Lung (tissue), 12 donors: ENCODE results near the gene TESMIN. TPM values are rescaled to one million over a fixed set of nuclear protein-coding genes. Genes with fewer than 3 reads are reported as not detected.

Source experiments
- ATAC-seq: fragments of 200-7000 bp; cut with Tn5 transposase; one replicate; pipeline ENCODE4 v1.9.1; 2020; ENCODE audit warnings: moderate number of reproducible peaks; ENCODE audit not compliant: insufficient read depth, low FRiP score
- DNase-seq, 3 donors: peaks; one replicate each; pipeline ENCODE4 v3.0.0-alpha.2; 2013 to 2017
- H3K27ac ChIP-seq, 2 donors: one replicate each; pipeline ENCODE4 v1.5.1; 2013; ENCODE audit warnings: mild to moderate bottlenecking in 2 of 2, moderate library complexity in 2 of 2, control low read depth in 1 of 2, inconsistent platforms in 1 of 2, low read depth in 1 of 2, low read length in 1 of 2
- H3K27me3 ChIP-seq, 3 donors: one replicate each; pipeline ENCODE4 v1.5.1; 2013; ENCODE audit warnings: low read length in 2 of 3; ENCODE audit not compliant: control insufficient read depth in 3 of 3, insufficient read depth in 3 of 3
- H3K36me3 ChIP-seq, 4 donors: one replicate each; pipeline ENCODE4 v1.5.1; 2013; ENCODE audit warnings: low read length in 4 of 4, mild to moderate bottlenecking in 1 of 4, moderate library complexity in 1 of 4; ENCODE audit not compliant: control insufficient read depth in 4 of 4, insufficient read depth in 4 of 4
- H3K4me1 ChIP-seq, 5 donors: one replicate each; pipeline ENCODE4 v1.5.1; 2013; ENCODE audit warnings: low read length in 5 of 5, mild to moderate bottlenecking in 2 of 5, moderate library complexity in 1 of 5; ENCODE audit not compliant: control insufficient read depth in 5 of 5, insufficient read depth in 5 of 5
- H3K4me3 ChIP-seq: one replicate; pipeline ENCODE4 v1.5.1; 2013; ENCODE audit warnings: mild to moderate bottlenecking, control low read depth, moderate library complexity
- H3K9ac ChIP-seq, 2 donors: one replicate each; pipeline ENCODE4 v1.5.1; 2013; ENCODE audit warnings: low read length in 2 of 2, control low read depth in 1 of 2; ENCODE audit not compliant: insufficient read depth in 1 of 2
- H3K9me3 ChIP-seq, 4 donors: one replicate each; pipeline ENCODE4 v1.5.1; 2013; ENCODE audit warnings: low read length in 3 of 4, mild to moderate bottlenecking in 1 of 4, moderate library complexity in 1 of 4; ENCODE audit not compliant: control insufficient read depth in 4 of 4, insufficient read depth in 3 of 4
- WGBS, 2 donors: extraction: QIAGEN DNeasy Blood & Tissue Kit; methylation state at CpG; one replicate each; pipeline ENCODE4 v1.1.7; 2013; 5-methylcytosine and 5-hydroxymethylcytosine counted together
- polyA plus RNA-seq, 2 donors: library from polyadenylated mRNA; stranded (reverse); fragments of 200-250 nt; gene quantifications; one replicate each; pipeline ENCODE4 v1.2.1, GENCODE V29; 2013
- total RNA-seq, 2 donors: library from RNA; depleted of rRNA in 1 of 2; stranded (reverse); fragments of >200 nt in 1 of 2; gene quantifications; one replicate each; pipeline ENCODE4 v1.2.1, GENCODE V29; 2014 to 2021
- TF ChIP-seq, protein P1 (sequence below): IDR thresholded peaks from 2 replicates; pipeline ENCODE4 v1.5.1; 2012; ENCODE audit warnings: mild to moderate bottlenecking; ENCODE audit errors: control extremely low read depth, extremely low read depth
- donor health status: control.
- donor health status: control.
- donor health status: Bipolar disorder and iron deficiency.
- donor health status: healthy.
- donor health status: DM: yes; HTN: yes; CAD: no.

Gene TESMIN
- total and polyA plus RNA-seq, 4 donors, result 0.55 to 6.7 (median 1.8) TPM

DNA sequence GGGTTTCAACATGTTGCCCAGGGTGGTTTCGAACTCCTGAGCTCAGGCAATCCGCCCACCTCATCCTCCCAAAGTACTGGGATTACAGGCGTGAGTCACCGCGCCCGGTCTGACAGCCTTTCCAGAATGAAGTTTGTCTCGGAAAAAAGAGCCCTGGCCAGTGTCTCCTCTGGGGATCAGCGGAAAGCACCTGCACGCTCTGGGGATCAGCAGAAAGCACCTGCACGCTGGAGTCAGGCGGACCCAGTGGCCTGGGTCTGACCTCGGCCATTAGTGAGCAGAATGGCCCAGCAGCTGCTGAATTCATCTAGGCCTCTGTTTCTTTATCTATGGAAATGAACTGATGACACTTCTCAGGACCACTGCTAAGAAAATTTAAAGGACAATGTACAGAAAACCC lies 10.5 kb upstream of the TESMIN start:
- WGBS, 2 donors, result 84 to 88% methylated on average over 12 of the region's 12 CpGs
- ATAC-seq, result no peak

DNA sequence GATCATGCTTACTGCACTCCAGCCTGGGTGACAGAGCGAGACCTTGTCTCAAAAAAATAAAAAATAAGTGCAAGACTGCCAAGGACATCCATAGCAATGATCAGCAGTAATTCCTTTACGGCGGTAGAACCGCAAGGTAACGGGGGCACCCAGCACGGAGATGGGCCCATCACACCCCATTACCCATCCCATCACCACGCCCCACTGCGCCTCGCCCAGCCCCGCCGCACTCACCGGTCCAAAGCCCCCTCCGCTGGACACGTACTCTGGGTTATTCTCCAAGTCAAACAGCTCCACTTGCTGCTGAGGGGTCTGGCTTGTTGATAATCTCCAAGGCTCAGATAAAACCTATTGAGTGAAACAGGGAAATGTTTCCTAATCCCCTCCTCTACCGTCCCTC lies 8.7 kb upstream of the TESMIN start:
- DNase-seq, result no peak
- ATAC-seq, result no peak
- H3K36me3 ChIP-seq, result peaks cover 11 to 47% (median 25%) of the 10 kb centered on the region in 4 donors
- H3K4me1 ChIP-seq, result no peaks in the 10 kb centered on the region
- H3K27ac ChIP-seq, result no peak overlapping the region
- H3K27me3 ChIP-seq, result no peaks in the 10 kb centered on the region
- no peak overlapping the region for H3K9ac ChIP-seq
- 94 to 96% methylated on average over 15 of the region's 15 CpGs for WGBS, 2 donors
- TF ChIP-seq, protein P1, sequence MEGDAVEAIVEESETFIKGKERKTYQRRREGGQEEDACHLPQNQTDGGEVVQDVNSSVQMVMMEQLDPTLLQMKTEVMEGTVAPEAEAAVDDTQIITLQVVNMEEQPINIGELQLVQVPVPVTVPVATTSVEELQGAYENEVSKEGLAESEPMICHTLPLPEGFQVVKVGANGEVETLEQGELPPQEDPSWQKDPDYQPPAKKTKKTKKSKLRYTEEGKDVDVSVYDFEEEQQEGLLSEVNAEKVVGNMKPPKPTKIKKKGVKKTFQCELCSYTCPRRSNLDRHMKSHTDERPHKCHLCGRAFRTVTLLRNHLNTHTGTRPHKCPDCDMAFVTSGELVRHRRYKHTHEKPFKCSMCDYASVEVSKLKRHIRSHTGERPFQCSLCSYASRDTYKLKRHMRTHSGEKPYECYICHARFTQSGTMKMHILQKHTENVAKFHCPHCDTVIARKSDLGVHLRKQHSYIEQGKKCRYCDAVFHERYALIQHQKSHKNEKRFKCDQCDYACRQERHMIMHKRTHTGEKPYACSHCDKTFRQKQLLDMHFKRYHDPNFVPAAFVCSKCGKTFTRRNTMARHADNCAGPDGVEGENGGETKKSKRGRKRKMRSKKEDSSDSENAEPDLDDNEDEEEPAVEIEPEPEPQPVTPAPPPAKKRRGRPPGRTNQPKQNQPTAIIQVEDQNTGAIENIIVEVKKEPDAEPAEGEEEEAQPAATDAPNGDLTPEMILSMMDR, result no peak
- no peak overlapping the region for H3K4me3 ChIP-seq
- H3K9me3 ChIP-seq, result no peaks in the 10 kb centered on the region

More for the DNA sequence above, 10.5 kb upstream of the TESMIN start:
- Histone ChIP-seq H3K4me3 (no peak overlapping the region), H3K4me1 (no peaks in the 10 kb centered on the region), H3K36me3 (peaks cover 5 to 46% (median 23%) of the 10 kb centered on the region in 4 donors), H3K27me3 (no peaks in the 10 kb centered on the region), H3K27ac (no peak overlapping the region), H3K9me3 (no peaks in the 10 kb centered on the region), H3K9ac (no peak overlapping the region)
- TF ChIP-seq, protein P1, result no peak
- no peak for DNase-seq

- H3K27me3 ChIP-seq, result no peaks in the 10 kb centered on the region
- WGBS, 2 donors, result 86 to 91% methylated on average over 8 of the region's 8 CpGs
- no peak overlapping the region for H3K4me3 ChIP-seq
- no peak overlapping the region for H3K27ac ChIP-seq
- H3K9ac ChIP-seq, result no peak overlapping the region
- no peaks in the 10 kb centered on the region for H3K9me3 ChIP-seq
- peaks cover 14 to 40% (median 25%) of the 10 kb centered on the region in 4 donors for H3K36me3 ChIP-seq
- no peaks in the 10 kb centered on the region for H3K4me1 ChIP-seq
- TF ChIP-seq, protein P1, result no peak
- no peak for ATAC-seq
- DNase-seq, result no peak
Observed at GRCh38 chr11:68757711-68758110, 6.4 kb upstream of the TESMIN start.

DNA sequence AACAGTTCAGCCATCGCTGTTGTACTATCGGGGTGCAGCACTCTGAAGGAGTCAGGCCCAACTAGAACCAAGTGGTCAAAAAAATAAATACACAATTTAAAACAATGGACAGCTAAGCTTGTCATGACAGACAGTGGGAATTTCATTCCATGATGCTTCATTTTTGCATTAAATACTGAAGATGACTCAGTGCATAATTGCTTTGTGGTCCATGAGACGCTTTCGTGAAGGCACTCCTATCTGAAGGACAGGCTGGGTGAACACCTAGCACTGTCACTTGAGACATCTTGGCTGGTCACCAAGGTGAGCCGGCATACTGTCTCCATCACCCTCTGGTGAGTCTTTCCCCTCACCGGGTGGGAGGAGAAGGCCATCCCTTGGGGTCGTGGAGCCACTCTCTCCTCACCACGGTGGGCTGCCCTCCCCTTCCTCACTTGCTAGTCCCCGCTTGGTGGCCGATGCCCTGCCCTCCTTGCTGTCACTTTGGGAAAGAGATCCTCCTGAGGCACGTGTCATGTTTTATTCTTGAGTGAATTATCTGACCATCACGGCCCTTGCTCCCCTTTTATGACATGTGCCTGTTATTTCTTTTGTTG lies 4.9 kb upstream of the TESMIN start:
- 93 to 95% methylated on average over 12 of the region's 12 CpGs for WGBS, 2 donors
- no peak for ATAC-seq
- DNase-seq, result no peak
- Histone ChIP-seq H3K4me3 (no peak overlapping the region), H3K27me3 (no peaks in the 10 kb centered on the region), H3K27ac (no peak overlapping the region), H3K9ac (no peak overlapping the region), H3K9me3 (no peaks in the 10 kb centered on the region), H3K4me1 (peaks cover 0 to 2% (median 0%) of the 10 kb centered on the region in 5 donors), H3K36me3 (peaks cover 12 to 31% (median 21%) of the 10 kb centered on the region in 4 donors)
- TF ChIP-seq, protein P1, result no peak
